GM10847 (cell line): ENCODE measurements around the gene STARD4.

Experiments
- POLR2A ChIP-seq: IDR thresholded peaks from 2 replicates; pipeline ENCODE4 v1.6.1; 2011; ENCODE audit not compliant: insufficient read length; ENCODE audit errors: extremely low read depth

The STARD4 gene

DNA sequence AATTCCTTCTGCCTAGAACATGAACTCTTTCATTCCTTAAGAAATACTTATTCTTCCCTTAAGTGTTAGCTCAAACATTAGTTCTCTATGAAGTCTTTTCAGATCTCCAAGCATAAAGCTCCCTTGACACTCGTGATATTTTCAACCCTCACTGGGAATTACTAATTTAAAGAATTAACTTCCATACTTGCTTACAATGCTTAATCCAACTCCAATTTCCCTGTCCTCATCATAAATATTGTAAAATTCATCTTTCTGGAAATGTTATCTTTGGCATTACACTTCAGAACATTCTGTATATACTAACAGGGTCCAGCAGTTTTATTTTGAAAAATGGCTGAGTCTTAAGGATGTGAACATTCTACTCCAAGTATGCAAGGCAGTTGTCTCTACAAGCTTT lies 7.2 kb downstream of the STARD4 start:
- TF ChIP-seq POLR2A: no peak

DNA sequence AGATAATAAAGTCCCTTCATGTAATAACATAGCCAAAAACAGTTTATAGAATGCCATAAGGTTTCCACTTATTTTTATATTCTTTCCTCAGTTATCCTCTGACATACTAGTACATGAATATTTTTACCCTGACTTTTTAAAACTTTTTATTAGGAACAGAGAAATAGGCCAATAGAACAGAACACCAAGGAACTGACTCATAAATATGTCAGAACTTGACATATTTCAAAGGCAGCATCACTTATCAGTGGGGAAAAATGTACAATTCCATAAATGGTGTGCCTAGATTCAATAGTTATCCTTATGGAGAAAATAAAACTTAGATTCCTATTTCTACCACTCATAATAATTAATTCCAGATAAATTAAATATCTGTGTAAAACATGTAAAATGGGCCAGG lies 9.4 kb downstream of the STARD4 start:
- TF ChIP-seq POLR2A: no peak

DNA sequence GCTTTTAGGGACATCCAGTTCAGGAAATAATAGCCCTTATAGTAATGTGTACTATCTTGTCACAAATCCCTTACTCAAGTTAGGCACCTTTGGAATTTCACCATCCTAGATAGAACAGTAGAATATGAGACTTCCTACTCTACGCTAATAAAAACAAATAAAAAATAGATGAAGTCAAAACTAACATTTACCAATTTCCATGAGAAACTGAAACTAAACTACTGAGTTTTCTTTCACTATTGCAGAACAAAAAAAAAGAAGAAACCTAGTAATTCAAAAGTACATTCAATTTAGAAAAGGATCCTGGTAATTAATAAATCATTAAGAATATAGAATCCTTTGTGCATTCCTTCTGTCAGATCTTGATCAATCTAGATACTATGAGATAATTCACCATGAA lies 14.0 kb downstream of the STARD4 start:
- TF ChIP-seq POLR2A: no peak

DNA sequence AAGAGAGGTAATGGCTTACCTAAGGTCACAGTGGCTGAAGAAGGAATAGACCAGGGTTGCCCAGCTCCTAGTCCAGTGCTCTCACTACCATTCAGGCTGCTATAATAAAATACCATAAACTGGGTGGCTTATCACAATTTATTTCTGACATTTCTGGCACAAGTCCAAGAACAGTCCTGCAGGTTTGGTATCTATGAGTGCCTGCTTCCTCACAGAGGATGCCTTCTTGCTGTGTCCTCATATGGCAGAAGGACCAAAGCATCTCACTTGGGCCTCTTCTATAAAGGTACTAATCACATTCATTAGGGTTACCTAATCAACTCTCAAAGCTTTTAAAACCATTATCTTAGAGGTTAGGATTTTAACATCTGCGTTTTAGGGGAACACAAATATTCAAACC lies 17.2 kb downstream of the STARD4 start:
- no peak for TF ChIP-seq POLR2A

DNA sequence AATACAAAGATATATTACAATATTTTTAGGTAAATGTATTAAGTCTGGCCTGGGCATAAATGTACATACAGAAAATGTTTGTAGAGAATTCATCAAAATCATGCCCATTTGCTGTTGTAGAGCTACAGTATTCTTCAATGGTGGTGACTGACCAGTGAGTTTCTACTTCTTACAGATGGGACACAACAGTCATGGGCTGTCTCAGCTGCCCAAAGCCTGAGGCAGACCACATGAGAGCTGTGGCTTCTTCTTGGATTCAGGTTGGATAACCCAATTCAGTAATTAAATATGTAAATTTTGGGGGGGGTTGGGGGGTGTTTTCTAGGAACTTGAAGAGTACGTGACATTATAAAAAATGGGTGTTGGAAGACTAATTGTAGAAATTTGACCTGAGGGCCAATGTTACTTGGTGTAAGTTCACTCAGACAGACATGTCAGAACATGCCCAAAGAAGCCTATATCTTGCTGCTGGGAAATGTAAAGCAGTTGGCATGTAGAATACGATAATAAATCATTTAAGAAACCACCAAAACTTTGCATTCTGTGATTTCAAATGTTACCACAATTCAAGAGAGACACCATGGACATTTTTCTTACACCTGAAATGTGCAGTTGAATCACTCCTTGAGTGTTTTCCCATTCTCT lies 17.9 kb downstream of the STARD4 start:
- no peak for TF ChIP-seq POLR2A

DNA sequence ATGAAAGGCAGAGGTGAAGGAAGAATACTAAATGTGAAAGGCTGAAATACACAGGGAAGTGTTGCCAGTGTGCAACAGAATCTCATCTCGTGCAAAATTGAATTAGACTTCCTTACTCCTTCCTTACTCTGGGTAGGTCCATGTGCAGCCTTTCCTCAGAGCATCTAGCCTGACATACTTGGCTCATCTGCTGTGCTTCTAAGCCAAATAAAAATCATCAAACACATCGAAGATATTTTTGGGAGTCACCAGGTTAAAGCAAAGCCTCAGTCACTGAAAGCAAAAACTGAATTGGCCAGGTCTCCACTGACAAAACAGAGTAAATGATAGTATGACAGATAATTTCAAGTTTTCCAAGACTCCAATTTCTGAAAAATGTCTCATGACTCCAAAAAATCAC lies 19.3 kb downstream of the STARD4 start:
- no peak for TF ChIP-seq POLR2A

DNA sequence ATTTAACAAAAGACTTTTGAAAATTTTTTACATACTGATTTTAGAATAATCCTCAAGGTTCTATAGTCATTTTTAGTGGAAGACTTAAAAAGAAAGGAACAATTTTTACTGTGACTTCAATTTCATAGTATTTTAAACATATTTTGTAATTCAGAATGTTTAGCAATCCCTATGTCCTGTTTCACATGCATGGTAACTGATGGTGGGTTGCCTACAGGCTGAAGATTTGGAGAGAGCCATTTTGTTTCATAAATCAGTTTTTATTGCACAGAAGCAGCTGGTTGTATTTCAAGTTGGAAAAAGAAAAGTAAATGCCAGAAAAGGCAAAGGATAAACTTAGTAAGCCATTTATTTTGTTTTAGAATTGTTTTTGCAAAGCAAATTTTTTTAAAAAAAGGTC lies 24.0 kb downstream of the STARD4 start:
- TF ChIP-seq POLR2A: no peak

DNA sequence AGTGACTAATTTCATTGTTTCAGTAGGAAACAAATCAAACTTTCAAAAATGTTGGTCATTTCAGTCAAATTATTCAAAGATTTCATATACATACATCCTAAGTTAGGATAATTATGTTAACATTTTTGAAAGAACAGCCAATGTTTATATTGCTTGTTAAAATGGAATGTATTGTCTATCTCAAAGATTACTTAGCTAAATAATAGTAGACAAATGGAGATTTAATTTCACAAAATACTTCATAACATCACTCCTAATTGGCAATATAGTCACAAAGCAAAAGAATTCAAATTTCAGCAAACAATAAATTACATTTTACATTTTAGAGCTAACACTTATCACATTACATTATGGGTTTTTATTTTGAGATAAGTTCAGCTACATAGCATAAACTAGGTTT lies 25.4 kb downstream of the STARD4 start:
- TF ChIP-seq POLR2A: no peak

DNA sequence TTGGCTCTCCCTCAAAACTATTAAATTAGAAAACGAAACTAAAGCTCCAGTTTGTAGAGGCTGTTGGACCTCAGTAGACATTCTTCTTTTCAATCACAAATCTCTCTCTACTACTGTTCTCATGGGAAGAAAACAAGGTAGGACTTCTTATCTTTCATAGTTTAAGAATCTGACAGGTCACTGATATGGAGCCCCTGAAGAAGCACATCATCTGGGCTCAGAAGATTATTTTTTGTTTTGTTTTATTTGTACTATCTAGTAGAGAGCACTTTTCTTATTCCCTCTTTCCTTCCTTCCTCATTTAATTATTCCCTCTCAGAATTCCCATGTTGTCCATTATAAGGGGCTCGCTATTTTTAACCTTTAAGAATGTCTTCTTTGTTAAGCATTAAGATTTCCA lies 26.3 kb downstream of the STARD4 start:
- no peak for TF ChIP-seq POLR2A

DNA sequence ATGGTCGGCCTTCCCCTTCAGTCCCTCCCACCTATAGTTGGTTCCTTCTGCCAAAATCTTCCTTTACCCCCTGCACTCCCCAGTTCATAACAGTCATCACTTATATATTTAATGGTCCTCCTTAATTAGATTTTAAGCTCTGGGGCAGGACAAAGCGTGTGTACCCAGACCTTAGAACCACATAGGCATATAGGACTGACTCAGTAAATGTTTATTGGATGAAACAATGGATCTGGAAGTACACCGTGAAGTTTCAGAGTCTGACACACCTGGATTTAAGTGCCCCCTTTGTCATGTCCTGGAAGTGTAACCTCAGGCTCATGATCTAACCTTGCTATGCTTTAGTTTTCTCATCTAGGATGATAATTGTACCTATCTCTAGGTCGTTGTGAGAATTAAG lies 32.0 kb downstream of the STARD4 start:
- TF ChIP-seq POLR2A: no peak

DNA sequence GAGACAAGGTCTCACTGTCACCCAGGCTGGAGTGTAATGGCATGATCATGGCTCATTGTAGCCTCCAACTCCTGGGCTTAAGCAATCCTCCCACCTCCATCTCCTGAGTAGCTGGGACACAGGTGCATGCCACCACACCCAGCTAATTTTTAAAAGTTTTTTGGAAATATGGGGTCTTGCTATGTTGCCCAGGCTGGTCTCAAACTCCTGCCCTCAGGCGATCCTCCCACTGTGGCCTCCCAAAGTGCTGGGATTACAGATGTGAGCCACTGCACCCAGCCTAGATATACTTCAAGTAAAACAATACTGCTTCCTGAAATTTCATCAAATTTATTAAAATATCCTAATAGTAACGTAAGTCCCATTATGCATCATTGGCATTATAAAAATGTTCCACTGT lies 33.4 kb downstream of the STARD4 start:
- no peak for TF ChIP-seq POLR2A

DNA sequence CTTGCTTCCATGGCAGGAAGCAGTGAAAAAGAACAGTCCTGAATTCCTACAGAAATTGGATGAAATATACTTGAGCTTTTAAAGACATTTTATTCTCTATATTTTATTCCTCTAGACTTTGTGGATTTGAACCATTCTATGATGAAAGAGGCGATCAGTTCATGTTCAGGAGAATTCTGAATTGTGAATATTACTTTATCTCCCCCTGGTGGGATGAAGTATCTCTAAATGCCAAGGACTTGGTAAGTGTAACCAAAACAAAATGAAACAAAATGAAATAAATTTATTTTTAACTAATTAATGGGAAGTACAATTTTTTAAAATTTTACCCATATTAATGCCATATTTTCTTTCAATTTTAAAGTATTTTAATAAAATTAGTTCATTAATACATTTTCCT lies 34.1 kb downstream of the STARD4 start:
- no peak for TF ChIP-seq POLR2A

DNA sequence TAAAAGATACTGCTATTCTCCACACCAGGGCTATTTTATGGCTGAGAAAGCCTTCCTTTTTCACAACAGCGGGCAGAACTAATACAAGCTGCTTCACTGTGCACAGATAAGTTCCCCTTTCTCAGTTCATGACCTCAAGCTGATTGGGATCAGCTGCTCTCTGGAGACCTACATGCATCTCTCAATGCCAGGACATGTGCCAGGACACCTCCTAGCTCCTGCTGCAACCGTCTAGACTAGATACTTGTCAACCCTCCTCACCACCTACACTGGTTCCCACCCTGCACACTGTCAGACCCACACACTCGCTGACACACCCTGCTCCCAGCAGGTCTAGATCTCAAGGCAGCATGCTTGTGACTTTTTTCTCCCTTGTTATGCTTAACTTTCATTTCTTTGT lies 39.8 kb downstream of the STARD4 start:
- TF ChIP-seq POLR2A: no peak

DNA sequence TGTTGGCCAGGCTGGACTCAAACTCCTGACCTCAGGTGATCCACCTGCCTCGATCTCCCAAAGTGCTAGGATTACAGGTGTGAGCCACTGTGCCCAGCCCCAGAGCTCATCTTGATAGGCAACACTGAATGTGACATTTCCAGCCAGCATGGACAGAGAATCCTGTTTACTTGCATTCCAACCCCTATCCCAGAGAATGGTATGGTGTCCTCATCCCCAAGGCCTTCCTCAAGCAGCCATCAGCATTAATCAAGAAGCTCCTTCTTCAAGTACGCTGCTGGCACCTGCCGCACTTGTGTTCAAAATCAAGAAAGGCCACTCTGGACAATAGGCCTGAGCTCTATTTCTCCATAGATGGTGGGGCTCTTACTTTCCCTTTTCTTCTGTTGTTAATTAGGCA lies 40.2 kb downstream of the STARD4 start:
- TF ChIP-seq POLR2A: no peak

DNA sequence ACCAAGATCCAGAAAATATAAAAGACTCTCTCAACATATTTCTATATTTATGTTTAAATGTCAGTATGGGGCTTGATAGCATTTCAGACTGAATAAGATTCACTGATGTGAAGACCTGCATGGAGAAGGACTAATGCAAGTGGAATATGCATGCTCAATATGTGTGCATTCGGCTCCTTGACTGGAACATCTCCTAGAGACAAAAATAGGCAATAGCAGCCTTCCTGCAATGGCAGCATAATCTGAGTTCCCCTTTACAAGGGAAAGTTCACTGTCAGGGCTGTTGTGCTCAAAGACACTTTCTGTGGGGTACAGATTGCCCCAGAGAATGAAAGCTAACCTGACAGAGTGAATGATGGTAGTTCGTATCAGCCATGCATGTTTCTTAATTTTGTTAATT lies 42.4 kb downstream of the STARD4 start:
- TF ChIP-seq POLR2A: no peak

DNA sequence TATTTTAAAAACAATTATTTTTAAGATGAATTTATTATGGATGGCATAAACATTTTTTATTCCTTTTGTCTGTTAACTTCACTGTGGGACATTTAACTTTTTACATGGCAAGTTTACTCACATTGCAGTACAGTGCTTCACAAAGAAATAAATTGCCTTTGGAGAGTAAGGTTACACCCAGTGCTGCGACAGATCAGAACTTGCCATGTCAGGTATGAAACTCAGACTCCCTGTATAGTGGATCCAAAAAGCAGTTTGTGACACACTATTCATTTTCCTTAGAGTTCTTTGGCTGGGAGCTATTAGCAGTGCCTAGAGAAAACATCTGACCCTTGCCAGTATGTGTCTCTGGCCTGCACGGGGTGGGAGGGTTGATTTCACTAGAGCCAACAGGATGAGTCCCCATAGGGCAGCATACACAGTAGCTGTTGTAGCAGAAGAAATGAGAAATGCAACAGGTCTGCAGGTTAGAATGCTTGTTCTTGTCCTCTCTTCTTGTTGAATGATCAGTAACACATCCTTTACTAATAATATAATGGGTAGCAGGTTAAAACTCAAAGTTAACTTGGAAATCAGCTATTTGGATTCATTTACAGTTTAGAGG lies 42.9 kb downstream of the STARD4 start:
- TF ChIP-seq POLR2A: no peak

DNA sequence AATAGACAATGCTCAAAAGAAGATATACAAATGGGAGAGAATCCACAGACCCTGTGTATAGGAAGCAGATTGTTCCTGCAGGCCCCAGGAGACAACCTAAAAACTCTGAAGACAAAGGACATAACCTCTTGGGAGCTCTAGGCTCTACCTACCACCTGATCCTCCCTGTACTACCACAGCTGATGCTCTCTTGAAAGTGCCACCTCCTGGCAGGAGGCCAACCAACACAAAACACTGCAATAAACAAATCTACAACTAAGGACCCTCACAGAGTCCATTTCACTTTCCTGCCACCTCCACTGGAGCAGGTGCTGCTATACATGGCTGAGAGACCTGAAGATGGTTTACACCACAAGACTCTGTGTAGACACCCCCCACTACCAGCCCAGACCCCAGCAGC lies 49.0 kb downstream of the STARD4 start:
- TF ChIP-seq POLR2A: no peak

DNA sequence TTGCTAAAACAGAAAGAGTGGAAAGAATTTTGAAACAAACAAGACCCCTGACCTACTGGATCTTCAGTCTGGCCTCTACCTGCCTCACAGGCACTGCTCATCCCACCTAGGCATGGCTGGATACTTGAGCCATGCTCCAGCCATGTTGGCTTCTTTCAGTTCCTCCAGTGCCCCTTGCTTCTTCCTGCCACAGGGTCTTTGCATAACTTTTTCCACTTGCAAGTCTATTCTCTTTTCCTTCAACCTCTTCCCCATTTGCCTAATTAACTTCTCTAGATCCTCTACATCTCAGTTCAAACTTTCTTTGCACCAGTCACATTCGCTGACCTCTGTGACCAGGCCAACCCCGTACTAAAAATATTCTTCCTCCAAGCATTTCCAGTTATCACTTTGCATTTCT lies 50.4 kb downstream of the STARD4 start:
- no peak for TF ChIP-seq POLR2A

DNA sequence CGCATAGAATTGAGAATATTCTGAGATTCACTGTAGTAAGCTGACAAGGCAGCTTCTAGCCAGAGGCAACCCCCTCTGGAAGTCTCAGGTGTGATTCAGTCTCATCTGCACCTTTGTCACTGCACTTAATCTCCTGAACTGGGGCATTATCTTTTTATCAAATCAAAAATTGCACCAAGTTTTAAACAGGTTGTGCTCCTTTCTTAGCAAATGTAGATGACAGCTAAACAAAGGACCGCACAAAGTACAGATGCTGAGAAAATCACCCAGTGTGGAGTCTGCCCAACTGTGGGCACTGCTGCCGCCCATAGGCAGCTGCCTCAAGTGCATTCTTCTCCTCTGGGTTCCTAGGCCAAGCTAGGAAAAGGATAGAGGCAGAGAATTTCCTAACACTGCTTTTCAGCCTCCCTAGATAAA lies 51.1 kb downstream of the STARD4 start:
- no peak for TF ChIP-seq POLR2A
